Type B pancreatic cell (in vitro differentiated cells): Measurements from ENCODE around the gene EPS8L2. TPM values are rescaled to one million over a fixed set of nuclear protein-coding genes. Genes with fewer than 3 reads are reported as not detected.
"Not testable (repeated sequence)": the region's sequence is repeated elsewhere in the genome, so short reads cannot be mapped to it uniquely, and the experiment has no call there.

ENCODE experiments used
- DNase-seq: peaks from one replicate; pipeline ENCODE4 v3.0.0; 2021; ENCODE audit warnings: mixed read lengths; ENCODE audit not compliant: unreplicated experiment; ENCODE audit errors: extremely low spot score
- H3K27ac Mint-ChIP-seq: 2 replicates; pipeline ENCODE4 v1.8.0; 2021; ENCODE audit warnings: mild to moderate bottlenecking, mixed read lengths
- H3K27me3 Mint-ChIP-seq: 2 replicates; pipeline ENCODE4 v1.8.0; 2021; ENCODE audit warnings: mixed read lengths
- H3K36me3 Mint-ChIP-seq: 2 replicates; pipeline ENCODE4 v1.8.0; 2021; ENCODE audit warnings: mixed read lengths
- H3K4me1 Mint-ChIP-seq: one replicate; pipeline ENCODE4 v1.8.0; 2021; ENCODE audit warnings: mixed read lengths; ENCODE audit not compliant: unreplicated experiment
- H3K4me3 Mint-ChIP-seq: 2 replicates; pipeline ENCODE4 v1.8.0; 2021; ENCODE audit warnings: mild to moderate bottlenecking, mixed read lengths
- H3K9me3 Mint-ChIP-seq: 2 replicates; pipeline ENCODE4 v1.8.0; 2021; ENCODE audit warnings: mixed read lengths
- CTCF ChIP-seq: fragments of 200-600 bp; sonication (generic); conservative IDR thresholded peaks from 2 replicates; pipeline ENCODE4 v1.5.0; 2021; ENCODE audit warnings: antibody characterized with exemption, mild to moderate bottlenecking
- total RNA-seq: library from RNA; stranded (reverse); gene quantifications from 2 replicates; pipeline ENCODE4 v1.2.1, GENCODE V29; 2021; ENCODE audit warnings: low replicate concordance

The EPS8L2 gene
- total RNA-seq, 1 donor from 2014 or later, result 218 TPM

GRCh38 chr11:733072-733471 is 27.0 kb downstream of the EPS8L2 start:
- Mint-ChIP-seq H3K27ac (no peak overlapping the region), H3K4me1 (peaks cover 15% of the 10 kb centered on the region), H3K9me3 (no peaks in the 10 kb centered on the region), H3K27me3 (peaks cover 13% of the 10 kb centered on the region), H3K36me3 (peaks cover 3% of the 10 kb centered on the region), H3K4me3 (no peak overlapping the region)
- TF ChIP-seq CTCF, result no peak
- DNase-seq, result no peak

- peak overlapping the region; percentile 78 for H3K27ac Mint-ChIP-seq
- DNase-seq, H3K9me3 Mint-ChIP-seq, H3K36me3 Mint-ChIP-seq: not testable (repeated sequence)
- peaks cover 16% of the 10 kb centered on the region for H3K4me1 Mint-ChIP-seq
- peak overlapping the region; percentile 39 for H3K4me3 Mint-ChIP-seq
- H3K27me3 Mint-ChIP-seq, result peaks cover 13% of the 10 kb centered on the region
Measured at GRCh38 chr11:734541-734940, 28.5 kb downstream of the EPS8L2 start.

- DNase-seq, result no peak
- peak overlapping the region; percentile 98 for H3K27ac Mint-ChIP-seq
- H3K27me3 Mint-ChIP-seq, result peaks cover 10% of the 10 kb centered on the region
- peaks cover 12% of the 10 kb centered on the region for H3K4me1 Mint-ChIP-seq
- TF ChIP-seq CTCF, result no peak
- H3K4me3 Mint-ChIP-seq, result peak overlapping the region; percentile 86
- peaks cover 3% of the 10 kb centered on the region for H3K36me3 Mint-ChIP-seq
- no peaks in the 10 kb centered on the region for H3K9me3 Mint-ChIP-seq
Measured at GRCh38 chr11:737366-737765, 31.3 kb downstream of the EPS8L2 start.

GRCh38 chr11:737899-738298 is 31.9 kb downstream of the EPS8L2 start:
- H3K9me3 Mint-ChIP-seq, result not testable (repeated sequence)
- H3K27ac Mint-ChIP-seq, result peak overlapping the region; percentile 98
- peak overlapping the region; percentile 86 for H3K4me3 Mint-ChIP-seq

GRCh38 chr11:742156-742546 is 36.1 kb downstream of the EPS8L2 start:
- Mint-ChIP-seq H3K9me3 (no peaks in the 10 kb centered on the region), H3K36me3 (no peaks in the 10 kb centered on the region), H3K4me3 (no peak overlapping the region), H3K27me3 (peaks cover 5% of the 10 kb centered on the region), H3K4me1 (peaks cover 19% of the 10 kb centered on the region), H3K27ac (no peak overlapping the region)
- no peak for DNase-seq
- TF ChIP-seq CTCF, result no peak

More at GRCh38 chr11:737899-738298, 31.9 kb downstream of the EPS8L2 start:
- peaks cover 12% of the 10 kb centered on the region for H3K4me1 Mint-ChIP-seq
- peaks cover 10% of the 10 kb centered on the region for H3K27me3 Mint-ChIP-seq
- DNase-seq, H3K36me3 Mint-ChIP-seq: not testable (repeated sequence)

GRCh38 chr11:742571-743201 is 36.7 kb downstream of the EPS8L2 start:
- Mint-ChIP-seq H3K36me3 (no peaks in the 10 kb centered on the region), H3K4me1 (peaks cover 13% of the 10 kb centered on the region), H3K4me3 (no peak overlapping the region), H3K9me3 (no peaks in the 10 kb centered on the region), H3K27ac (no peak overlapping the region), H3K27me3 (peaks cover under 1% of the 10 kb centered on the region)
- DNase-seq, result no peak
- no peak for TF ChIP-seq CTCF
